B cell (primary cell): ENCODE results near the gene SLC24A4. TPM values are rescaled to one million over a fixed set of nuclear protein-coding genes. Genes with fewer than 3 reads are reported as not detected.

Experiments used
- ATAC-seq: fragments of 200-7000 bp; cut with Tn5 transposase; one replicate; pipeline ENCODE4 v1.10.0; 2021; ENCODE audit warnings: low read depth, mild to moderate bottlenecking, moderate number of reproducible peaks, moderate library complexity
- CTCF ChIA-PET: fragments of 350-600 bp; sonication (Branson Sonifier 250); formaldehyde crosslinking; loops from one replicate; lab custom pipeline; 2021; ENCODE audit warnings: antibody characterized with exemption, inconsistent platforms; lab: Charles Lee
- POLR2A ChIA-PET: fragments of 350-600 bp; sonication (Branson Sonifier 250); formaldehyde crosslinking; loops from one replicate; lab custom pipeline; 2021; ENCODE audit warnings: antibody characterized with exemption; lab: Charles Lee
- DNase-seq: peaks from one replicate; pipeline ENCODE4 v3.0.0; 2013
- H2AFZ ChIP-seq: 2 replicates; pipeline ENCODE4 v1.6.1; 2012; ENCODE audit warnings: mild to moderate bottlenecking, low read depth, low read length; ENCODE audit not compliant: insufficient read depth, poor library complexity, severe bottlenecking
- H3K27ac ChIP-seq, 2 donors: 1 replicate in 1 of 2; 2 replicates in 1 of 2; pipeline ENCODE4 v1.5.1; 2012 to 2013; ENCODE audit warnings: low read length in 2 of 2, mild to moderate bottlenecking in 2 of 2, moderate library complexity in 1 of 2
- H3K27me3 ChIP-seq, 4 experiments: fragments of 200-600 bp in 1 of 4; sonication (generic) in 1 of 4; replicated peaks in 1 of 4; 1 replicate in 2 of 4; 2 replicates in 2 of 4; pipeline versions ENCODE4 v1.6.1 to v1.7.0; 2013 to 2016; ENCODE audit warnings: low read length in 3 of 4, mild to moderate bottlenecking in 2 of 4, mixed read lengths in 1 of 4, moderate library complexity in 1 of 4; ENCODE audit not compliant: insufficient read depth in 4 of 4, control insufficient read depth in 3 of 4; ENCODE audit errors: control extremely low read depth in 1 of 4
- H3K36me3 ChIP-seq, 2 experiments: replicated peaks in 1 of 2; 1 replicate in 1 of 2; 2 replicates in 1 of 2; pipeline versions ENCODE4 v1.6.1 to v1.7.1; 2013; ENCODE audit warnings: low read length in 1 of 2; ENCODE audit not compliant: insufficient read depth in 2 of 2, control insufficient read depth in 1 of 2; ENCODE audit errors: control extremely low read depth in 1 of 2, extremely low read depth in 1 of 2
- H3K4me1 ChIP-seq, 2 donors: fragments of 200-600 bp in 1 of 2; sonication (generic) in 1 of 2; 1 replicate in 1 of 2; 2 replicates in 1 of 2; pipeline versions ENCODE4 v1.5.1 to v1.6.1; 2013 to 2017; ENCODE audit warnings: low read length in 2 of 2; ENCODE audit not compliant: control insufficient read depth in 2 of 2, insufficient read depth in 2 of 2
- H3K4me2 ChIP-seq: replicated peaks from 2 replicates; pipeline ENCODE3; 2012; ENCODE audit warnings: mild to moderate bottlenecking, low read depth, low read length; ENCODE audit not compliant: poor library complexity, severe bottlenecking
- H3K4me3 ChIP-seq, 5 experiments: fragments of 200-600 bp in 1 of 5; sonication (generic) in 1 of 5; 1 replicate in 3 of 5; 2 replicates in 2 of 5; pipeline versions ENCODE4 v1.5.1 to v1.7.0; 2011 to 2016; ENCODE audit warnings: low read length in 4 of 5, mild to moderate bottlenecking in 4 of 5, low read depth in 2 of 5, control low read depth in 1 of 5, moderate library complexity in 1 of 5; ENCODE audit not compliant: insufficient read depth in 1 of 5; ENCODE audit errors: control extremely low read depth in 1 of 5, extremely low read depth in 1 of 5
- H3K79me2 ChIP-seq: fragments of 200-600 bp; sonication (generic); one replicate; pipeline ENCODE4 v1.6.0; 2016; ENCODE audit warnings: low read length; ENCODE audit not compliant: control insufficient read depth, insufficient read depth
- H3K9ac ChIP-seq: fragments of 200-600 bp; sonication (generic); 2 replicates; pipeline ENCODE4 v1.6.1; 2017; ENCODE audit warnings: mild to moderate bottlenecking, low read length, moderate library complexity
- H3K9me3 ChIP-seq, 3 donors: one replicate each; pipeline versions ENCODE4 v1.6.1 to v1.7.1; 2013; ENCODE audit warnings: low read length in 2 of 3; ENCODE audit not compliant: control insufficient read depth in 2 of 3, insufficient read depth in 1 of 3; ENCODE audit errors: control extremely low read depth in 1 of 3
- H4K20me1 ChIP-seq: 2 replicates; pipeline ENCODE4 v1.6.0; 2012; ENCODE audit warnings: mild to moderate bottlenecking, low read length; ENCODE audit not compliant: insufficient read depth, control insufficient read depth, poor library complexity, severe bottlenecking
- H3K27ac Mint-ChIP-seq: one replicate; pipeline ENCODE4 v1.8.0; 2021; ENCODE audit warnings: mixed read lengths
- H3K27me3 Mint-ChIP-seq: one replicate; pipeline ENCODE4 v1.8.0; 2021; ENCODE audit warnings: mixed read lengths
- H3K4me1 Mint-ChIP-seq: one replicate; pipeline ENCODE4 v1.8.0; 2021; ENCODE audit warnings: mixed read lengths
- H3K4me3 Mint-ChIP-seq: one replicate; pipeline ENCODE4 v1.8.0; 2021; ENCODE audit warnings: mixed read lengths
- H3K9me3 Mint-ChIP-seq: one replicate; pipeline ENCODE4 v1.8.0; 2022; ENCODE audit warnings: mixed read lengths; ENCODE audit not compliant: insufficient read depth
- EZH2 ChIP-seq: IDR thresholded peaks from 2 replicates; pipeline ENCODE4 v1.6.1; 2012; ENCODE audit warnings: borderline replicate concordance, low read depth, mild to moderate bottlenecking, moderate library complexity, low read length; ENCODE audit not compliant: insufficient read depth, poor library complexity, severe bottlenecking
- WGBS: methylation state at CpG from one replicate; pipeline ENCODE4 v1.1.5; 2013; ENCODE audit warnings: missing lambda C conversion rate; ENCODE audit not compliant: insufficient coverage; 5-methylcytosine and 5-hydroxymethylcytosine counted together
- intact Hi-C: fragments of 100-400 bp; cut with micrococcal nuclease; formaldehyde crosslinking; loops from one replicate; pipeline ENCODE4 v1.10.0; 2022
- polyA plus RNA-seq: library from polyadenylated mRNA; depleted of rRNA; stranded (reverse); fragments of >200 nt; gene quantifications from 2 replicates; pipeline ENCODE4 v1.2.3, GENCODE V29; 2012
- total RNA-seq, 2 donors: library from RNA; stranded (reverse); fragments of 120-200 nt in 1 of 2; gene quantifications; 1 replicate in 1 of 2; 2 replicates in 1 of 2; pipeline versions ENCODE4 v1.2.3 to v1.2.4, GENCODE V29; 2013 to 2022
- TF ChIP-seq, protein P1 (sequence below): fragments of 200-600 bp; IDR thresholded peaks from one replicate; pipeline ENCODE4 v1.8.0; 2022; ENCODE audit warnings: antibody characterized with exemption, mild to moderate bottlenecking

Gene SLC24A4
- total and polyA plus RNA-seq, 2 donors (not counting 1 experiment from before 2014, with no cell fraction given) = 0.19 TPM; not detected in 1

GRCh38 chr14:92492258-92492657, 169.3 kb downstream of the SLC24A4 start:
- no peaks in the 10 kb centered on the region for H3K9me3 Mint-ChIP-seq
- H3K4me3 Mint-ChIP-seq = no peak overlapping the region
- Histone ChIP-seq H3K4me1 (peaks cover 0 to 4% of the 10 kb centered on the region in 2 donors), H3K4me2 (no peak overlapping the region), H3K27me3 (no peaks in the 10 kb centered on the region), H3K36me3 (no peaks in the 10 kb centered on the region), H3K4me3 (no peak overlapping the region), H3K9ac (no peak overlapping the region), H3K9me3 (no peaks in the 10 kb centered on the region), H2AFZ (no peak overlapping the region), H4K20me1 (no peaks in the 10 kb centered on the region), H3K27ac (no peak overlapping the region), H3K79me2 (no peaks in the 10 kb centered on the region)
- peaks cover 8% of the 10 kb centered on the region for H3K4me1 Mint-ChIP-seq
- intact Hi-C loops = no loop called here
- TF ChIP-seq, protein P1, sequence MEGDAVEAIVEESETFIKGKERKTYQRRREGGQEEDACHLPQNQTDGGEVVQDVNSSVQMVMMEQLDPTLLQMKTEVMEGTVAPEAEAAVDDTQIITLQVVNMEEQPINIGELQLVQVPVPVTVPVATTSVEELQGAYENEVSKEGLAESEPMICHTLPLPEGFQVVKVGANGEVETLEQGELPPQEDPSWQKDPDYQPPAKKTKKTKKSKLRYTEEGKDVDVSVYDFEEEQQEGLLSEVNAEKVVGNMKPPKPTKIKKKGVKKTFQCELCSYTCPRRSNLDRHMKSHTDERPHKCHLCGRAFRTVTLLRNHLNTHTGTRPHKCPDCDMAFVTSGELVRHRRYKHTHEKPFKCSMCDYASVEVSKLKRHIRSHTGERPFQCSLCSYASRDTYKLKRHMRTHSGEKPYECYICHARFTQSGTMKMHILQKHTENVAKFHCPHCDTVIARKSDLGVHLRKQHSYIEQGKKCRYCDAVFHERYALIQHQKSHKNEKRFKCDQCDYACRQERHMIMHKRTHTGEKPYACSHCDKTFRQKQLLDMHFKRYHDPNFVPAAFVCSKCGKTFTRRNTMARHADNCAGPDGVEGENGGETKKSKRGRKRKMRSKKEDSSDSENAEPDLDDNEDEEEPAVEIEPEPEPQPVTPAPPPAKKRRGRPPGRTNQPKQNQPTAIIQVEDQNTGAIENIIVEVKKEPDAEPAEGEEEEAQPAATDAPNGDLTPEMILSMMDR = no peak
- no peak for TF ChIP-seq EZH2
- CTCF ChIA-PET = interaction anchor here (0.7 kb wide), 1 partner anchor 290 kb away, joined by 3 read pairs; no protein-coding TSS in a partner anchor
- no peak overlapping the region for H3K27ac Mint-ChIP-seq
- WGBS = 86% methylated on average over 7 of the region's 10 CpGs
- POLR2A ChIA-PET = no interaction called here
- H3K27me3 Mint-ChIP-seq = peaks cover 10% of the 10 kb centered on the region
- ATAC-seq (no peak), DNase-seq (no peak)

GRCh38 chr14:92493024-92493423, 170.1 kb downstream of the SLC24A4 start:
- WGBS = 92% methylated on average over 10 of the region's 10 CpGs
- no peak for TF ChIP-seq EZH2
- TF ChIP-seq, protein P1 = no peak
- Mint-ChIP-seq H3K9me3 (no peaks in the 10 kb centered on the region), H3K27me3 (peaks cover 7% of the 10 kb centered on the region), H3K4me1 (peaks cover 8% of the 10 kb centered on the region), H3K27ac (no peak overlapping the region), H3K4me3 (no peak overlapping the region)
- no peaks in the 10 kb centered on the region for H4K20me1 ChIP-seq
- H3K36me3 ChIP-seq = no peaks in the 10 kb centered on the region
- ChIA-PET POLR2A (no interaction called here), CTCF (no interaction called here)
- H3K27ac ChIP-seq = no peak overlapping the region
- ATAC-seq = no peak
- H2AFZ ChIP-seq = no peak overlapping the region
- H3K79me2 ChIP-seq = no peaks in the 10 kb centered on the region
- no peak overlapping the region for H3K4me2 ChIP-seq
- no peak for DNase-seq
- H3K9me3 ChIP-seq = no peaks in the 10 kb centered on the region
- no peak overlapping the region for H3K9ac ChIP-seq
- no peaks in the 10 kb centered on the region for H3K27me3 ChIP-seq
- H3K4me1 ChIP-seq = peaks cover 0 to 4% of the 10 kb centered on the region in 2 donors
- intact Hi-C loops = no loop called here
- H3K4me3 ChIP-seq = no peak overlapping the region
